DMS53 treated with DMSO at 0.1 percent for 48 hours (cell line): ENCODE measurements around the gene LPCAT1.
"Not testable (repeated sequence)": the region's sequence is repeated elsewhere in the genome, so short reads cannot be mapped to it uniquely, and the experiment has no call there.

Experiments
- DNase-seq: peaks from one replicate; lab custom pipeline; 2025; ENCODE audit not compliant: unreplicated experiment; lab: John Stamatoyannopoulos, UW

Gene LPCAT1

GRCh38 chr5:1481266-1481958 is 42.3 kb downstream of the LPCAT1 start:
- no peak for DNase-seq

GRCh38 chr5:1480806-1481205 is 43.0 kb downstream of the LPCAT1 start:
- DNase-seq = no peak

GRCh38 chr5:1480217-1480616 is 43.5 kb downstream of the LPCAT1 start:
- DNase-seq = no peak

- DNase-seq = peak; percentile 23
Observed at GRCh38 chr5:1479581-1480188, 44.1 kb downstream of the LPCAT1 start.

GRCh38 chr5:1479066-1479465 is 44.7 kb downstream of the LPCAT1 start:
- DNase-seq = no peak

- DNase-seq = no peak
Observed at GRCh38 chr5:1478271-1479035, 45.3 kb downstream of the LPCAT1 start.

GRCh38 chr5:1477341-1477740 is 46.4 kb downstream of the LPCAT1 start:
- DNase-seq = no peak

GRCh38 chr5:1476967-1477310 is 46.8 kb downstream of the LPCAT1 start:
- no peak for DNase-seq

GRCh38 chr5:1476181-1476966 is 47.4 kb downstream of the LPCAT1 start:
- DNase-seq = no peak

GRCh38 chr5:1475544-1475900 is 48.2 kb downstream of the LPCAT1 start:
- DNase-seq = not testable (repeated sequence)

- DNase-seq = no peak
Observed at GRCh38 chr5:1474866-1475543, 48.8 kb downstream of the LPCAT1 start.

- DNase-seq = no peak
Observed at GRCh38 chr5:1474183-1474839, 49.4 kb downstream of the LPCAT1 start.

- DNase-seq = no peak
Observed at GRCh38 chr5:1473746-1474145, 50.0 kb downstream of the LPCAT1 start.

- no peak for DNase-seq
Observed at GRCh38 chr5:1472964-1473628, 50.7 kb downstream of the LPCAT1 start.

GRCh38 chr5:1471997-1472963 is 51.5 kb downstream of the LPCAT1 start:
- no peak for DNase-seq

GRCh38 chr5:1471240-1471853 is 52.4 kb downstream of the LPCAT1 start:
- DNase-seq = no peak

- DNase-seq = no peak
Observed at GRCh38 chr5:1470762-1471211, 53.0 kb downstream of the LPCAT1 start.
